OCI-LY7 (cell line): ENCODE results near the gene ANKFN1. TPM values are rescaled to one million over a fixed set of nuclear protein-coding genes. Genes with fewer than 3 reads are reported as not detected.

Experiments used
- BruUV-seq: library from RNA; stranded (reverse); fragments of 400-500 nt; replicated peaks from 2 replicates; lab custom pipeline; 2021; lab: Mats Ljungman, UMichigan
- CTCF ChIA-PET: fragments of 300-600 bp; sonication (Branson Sonifier 250); formaldehyde crosslinking; loops from one replicate; lab custom pipeline; 2022; ENCODE audit warnings: antibody characterized with exemption; ENCODE audit not compliant: unreplicated experiment; lab: Charles Lee
- POLR2A ChIA-PET: fragments of 300-600 bp; sonication (Branson Sonifier 250); formaldehyde crosslinking; loops from one replicate; lab custom pipeline; 2022; ENCODE audit warnings: antibody characterized with exemption; lab: Charles Lee
- DNase-seq: peaks from one replicate; pipeline ENCODE4 v3.0.0-alpha.2; 2015; ENCODE audit warnings: low spot score
- H2AFZ ChIP-seq: fragments of 200-600 bp; sonication (generic), shearing (Covaris generic); 2 replicates; pipeline ENCODE4 v1.6.1; 2014; ENCODE audit warnings: mild to moderate bottlenecking, antibody characterized with exemption, low read length, moderate library complexity
- H3K27ac ChIP-seq: fragments of 200-600 bp; sonication (generic); 2 replicates; pipeline ENCODE4 v1.5.1; 2014; ENCODE audit warnings: mixed run types, low read depth, mild to moderate bottlenecking, moderate library complexity, low read length, inconsistent platforms; ENCODE audit not compliant: poor library complexity, severe bottlenecking
- H3K36me3 ChIP-seq: fragments of 200-600 bp; sonication (generic); 2 replicates; pipeline ENCODE4 v1.6.1; 2014; ENCODE audit warnings: mild to moderate bottlenecking, antibody characterized with exemption, low read length, moderate library complexity, mixed read lengths; ENCODE audit not compliant: insufficient read depth
- H3K4me1 ChIP-seq: fragments of 200-600 bp; sonication (generic); 2 replicates; pipeline ENCODE4 v1.5.1; 2014; ENCODE audit warnings: mild to moderate bottlenecking, low read length; ENCODE audit not compliant: insufficient read depth, poor library complexity, severe bottlenecking
- H3K4me2 ChIP-seq: fragments of 200-600 bp; sonication (generic); 2 replicates; pipeline ENCODE4 v1.6.1; 2014; ENCODE audit warnings: mild to moderate bottlenecking, low read length
- H3K4me3 ChIP-seq: fragments of 200-600 bp; sonication (generic); 2 replicates; pipeline ENCODE4 v1.5.1; 2014; ENCODE audit warnings: mild to moderate bottlenecking, low read depth, low read length; ENCODE audit not compliant: poor library complexity, severe bottlenecking
- H3K79me2 ChIP-seq: fragments of 200-600 bp; sonication (generic); 2 replicates; pipeline ENCODE4 v1.6.1; 2016; ENCODE audit warnings: low read depth, mild to moderate bottlenecking, low read length, moderate library complexity, mixed read lengths; ENCODE audit not compliant: insufficient read depth
- H3K9me2 ChIP-seq: fragments of 200-600 bp; sonication (generic); 2 replicates; pipeline ENCODE4 v1.6.1; 2016; ENCODE audit warnings: mild to moderate bottlenecking, low read length, mixed read lengths; ENCODE audit not compliant: insufficient read depth
- H3K9me3 ChIP-seq: fragments of 200-600 bp; sonication (generic); 2 replicates; pipeline ENCODE4 v1.6.1; 2014; ENCODE audit warnings: mild to moderate bottlenecking, mixed run types, low read length, mixed read lengths
- H4K20me1 ChIP-seq: fragments of 200-600 bp; sonication (generic); 2 replicates; pipeline ENCODE4 v1.6.1; 2014; ENCODE audit warnings: mild to moderate bottlenecking, antibody characterized with exemption, low read length, moderate library complexity, mixed read lengths; ENCODE audit not compliant: insufficient read depth
- CTCF ChIP-seq: fragments of 200-600 bp; sonication (generic); conservative IDR thresholded peaks from 2 replicates; pipeline ENCODE4 v1.5.1; 2014; ENCODE audit warnings: mild to moderate bottlenecking, antibody characterized with exemption, low read length, moderate library complexity, mixed read lengths
- EZH2phosphoT487 ChIP-seq: fragments of 200-600 bp; sonication (generic); IDR thresholded peaks from 2 replicates; pipeline ENCODE4 v1.6.1; 2018; ENCODE audit warnings: low read depth, borderline replicate concordance, mild to moderate bottlenecking, mixed run types, antibody characterized with exemption, low read length, moderate library complexity, mixed read lengths
- intact Hi-C: fragments of 100-400 bp; cut with micrococcal nuclease; formaldehyde crosslinking; loops from one replicate; pipeline ENCODE4 v1.10.0; 2022; ENCODE audit not compliant: unreplicated experiment
- total RNA-seq, 2 experiments: library from RNA; depleted of rRNA in 1 of 2; stranded (reverse); fragments of >200 nt in 1 of 2; shearing (Covaris generic) in 1 of 2; gene quantifications; 2 replicates each; pipeline ENCODE4 v1.2.3, GENCODE V29; 2014 to 2022

The ANKFN1 gene
- total RNA-seq, 2 experiments from 2014 or later, result 0.67 TPM; not detected in 1

- H3K36me3 ChIP-seq, result no peaks in the 10 kb centered on the region
- POLR2A ChIA-PET, result no interaction called here
- H3K4me3 ChIP-seq, result no peak overlapping the region
- H3K27ac ChIP-seq, result no peak overlapping the region
- H3K9me2 ChIP-seq, result no peaks in the 10 kb centered on the region
- H3K9me3 ChIP-seq, result no peaks in the 10 kb centered on the region
- TF ChIP-seq CTCF (no peak), EZH2phosphoT487 (no peak)
- no TSS peak for BruUV-seq
- no peaks in the 10 kb centered on the region for H3K4me1 ChIP-seq
- H2AFZ ChIP-seq, result no peak overlapping the region
- H4K20me1 ChIP-seq, result no peaks in the 10 kb centered on the region
- no peak overlapping the region for H3K4me2 ChIP-seq
- intact Hi-C loops, result no loop called here
- no peaks in the 10 kb centered on the region for H3K79me2 ChIP-seq
- DNase-seq, result no peak
- CTCF ChIA-PET, result no interaction called here
Observed at GRCh38 chr17:56149266-56150036, 3.8 kb upstream of the ANKFN1 start.

- TF ChIP-seq CTCF (no peak), EZH2phosphoT487 (no peak)
- no peak overlapping the region for H3K4me2 ChIP-seq
- no peaks in the 10 kb centered on the region for H3K9me3 ChIP-seq
- H3K36me3 ChIP-seq, result no peaks in the 10 kb centered on the region
- H3K4me3 ChIP-seq, result no peak overlapping the region
- H3K4me1 ChIP-seq, result no peaks in the 10 kb centered on the region
- POLR2A ChIA-PET, result no interaction called here
- no peak for DNase-seq
- CTCF ChIA-PET, result no interaction called here
- no peaks in the 10 kb centered on the region for H3K9me2 ChIP-seq
- no peak overlapping the region for H3K27ac ChIP-seq
- H2AFZ ChIP-seq, result no peak overlapping the region
- H3K79me2 ChIP-seq, result no peaks in the 10 kb centered on the region
- intact Hi-C loops, result no loop called here
- no TSS peak for BruUV-seq
- H4K20me1 ChIP-seq, result no peaks in the 10 kb centered on the region
Observed at GRCh38 chr17:56150649-56151048, 2.6 kb upstream of the ANKFN1 start.

GRCh38 chr17:56157845-56158244, 4.6 kb downstream of the ANKFN1 start:
- no TSS peak for BruUV-seq
- Histone ChIP-seq H3K27ac (no peak overlapping the region), H3K4me3 (no peak overlapping the region), H3K4me2 (no peak overlapping the region), H2AFZ (no peak overlapping the region), H3K4me1 (no peaks in the 10 kb centered on the region), H3K36me3 (no peaks in the 10 kb centered on the region), H3K9me2 (no peaks in the 10 kb centered on the region), H4K20me1 (no peaks in the 10 kb centered on the region), H3K9me3 (no peaks in the 10 kb centered on the region), H3K79me2 (no peaks in the 10 kb centered on the region)
- CTCF ChIA-PET, result no interaction called here
- TF ChIP-seq EZH2phosphoT487, result no peak
- no peak for TF ChIP-seq CTCF
- no peak for DNase-seq
- POLR2A ChIA-PET, result no interaction called here
- intact Hi-C loops, result no loop called here
